Right lobe of liver (tissue), 6 donors: Measurements from ENCODE around the gene BPIFB4. TPM values are rescaled to one million over a fixed set of nuclear protein-coding genes. Genes with fewer than 3 reads are reported as not detected.

Source experiments
- ATAC-seq, 4 donors: fragments of 200-7000 bp; cut with Tn5 transposase; one replicate each; pipeline ENCODE4 v1.9.1; 2020; ENCODE audit warnings: mild to moderate bottlenecking in 4 of 4, moderate library complexity in 4 of 4
- DNase-seq, 3 donors: peaks; one replicate each; pipeline ENCODE4 v3.0.0-alpha.2; 2020
- H3K27ac ChIP-seq, 3 donors: fragments of 200-600 bp; one replicate each; pipeline ENCODE4 v1.8.0; 2022
- H3K27me3 ChIP-seq, 2 donors: fragments of 200-600 bp; one replicate each; pipeline ENCODE4 v1.8.0; 2022
- H3K36me3 ChIP-seq, 4 donors: fragments of 200-600 bp; sonication (generic) in 1 of 4; one replicate each; pipeline versions ENCODE4 v1.5.1 to v1.8.0; 2017 to 2022; ENCODE audit warnings: control low read depth in 1 of 4
- H3K4me1 ChIP-seq, 4 donors: fragments of 200-600 bp; sonication (generic) in 1 of 4; one replicate each; pipeline versions ENCODE4 v1.5.1 to v1.8.0; 2017 to 2022; ENCODE audit warnings: control low read depth in 1 of 4
- H3K4me3 ChIP-seq, 3 donors: fragments of 200-600 bp; one replicate each; pipeline ENCODE4 v1.8.0; 2022
- H3K9me3 ChIP-seq, 4 donors: fragments of 200-600 bp; sonication (generic) in 1 of 4; one replicate each; pipeline versions ENCODE4 v1.5.1 to v1.8.0; 2017 to 2022; ENCODE audit warnings: control low read depth in 1 of 4
- CTCF ChIP-seq, 4 donors: fragments of 200-600 bp in 3 of 4; fragments of 450-650 bp in 1 of 4; IDR thresholded peaks; one replicate each; pipeline versions ENCODE4 v1.5.1 to v1.8.0; 2016 to 2022; ENCODE audit warnings: antibody characterized with exemption in 4 of 4, mild to moderate bottlenecking in 2 of 4
- POLR2A ChIP-seq: fragments of 450-650 bp; IDR thresholded peaks from one replicate; pipeline ENCODE4 v1.6.1; 2017; ENCODE audit warnings: antibody characterized with exemption, mild to moderate bottlenecking
- WGBS: methylation state at CpG from one replicate; pipeline ENCODE4 v1.1.6; 2018; ENCODE audit warnings: low coverage, low lambda C conversion rate; ENCODE audit not compliant: insufficient coverage; ENCODE audit errors: missing lambda C conversion rate; 5-methylcytosine and 5-hydroxymethylcytosine counted together
- intact Hi-C, 2 donors: fragments of 100-400 bp; cut with DNase I; formaldehyde crosslinking; loops; one replicate each; pipeline versions ENCODE4 v1.11.2 to v1.14.1; 2022
- total RNA-seq, 6 experiments: library from RNA; depleted of rRNA in 2 of 6; stranded (reverse); fragments of >200 nt in 2 of 6; fragmentation: NEBNext Ultra II Directional in 3 of 6; extraction: Animal tissue kit (Norgen Biotek cat#: 25700) in 3 of 6; gene quantifications; one replicate each; pipeline versions ENCODE4 v1.1.0 to v1.2.4, GENCODE V29; 2016 to 2023
- donor health status: DM: no; HTN: yes; CAD: no.
- donor health status: DM: no; HTN: no; CAD: no.
- donor health status: DM: no; HTN: no; CAD: no.
- donor health status: DM: no; HTN: yes; CAD: no.
- donor health status: DM: no; HTN: yes; CAD: no.

Gene BPIFB4
- total RNA-seq, 6 experiments from 2014 or later = not detected

- H3K36me3 ChIP-seq = no peaks in the 10 kb centered on the region
- H3K27ac ChIP-seq = no peak overlapping the region
- no peaks in the 10 kb centered on the region for H3K9me3 ChIP-seq
- WGBS = no CpG with 5 or more reads among the region's 1 CpG
- ATAC-seq (no peak), DNase-seq (no peak)
- no peaks in the 10 kb centered on the region for H3K4me1 ChIP-seq
- H3K27me3 ChIP-seq = no peaks in the 10 kb centered on the region
- intact Hi-C loops = no loop called here
- H3K4me3 ChIP-seq = no peak overlapping the region
- no peak for TF ChIP-seq POLR2A
- TF ChIP-seq CTCF (IDR thresholded peaks at IDR 0.05) = no peak
These were observed 16.7 kb upstream of the BPIFB4 start for GRCh38 chr20:33062825-33063149.

- TF ChIP-seq CTCF (IDR thresholded peaks at IDR 0.05) = no peak
- TF ChIP-seq POLR2A = no peak
- no peaks in the 10 kb centered on the region for H3K4me1 ChIP-seq
- WGBS = 67% methylated on average over 1 of the region's 6 CpGs
These were observed 16.2 kb upstream of the BPIFB4 start for GRCh38 chr20:33063271-33063670.

GRCh38 chr20:33064572-33065287, 14.7 kb upstream of the BPIFB4 start:
- Histone ChIP-seq H3K27me3 (no peaks in the 10 kb centered on the region), H3K36me3 (no peaks in the 10 kb centered on the region), H3K4me3 (no peak overlapping the region), H3K9me3 (no peaks in the 10 kb centered on the region), H3K4me1 (no peaks in the 10 kb centered on the region), H3K27ac (no peak overlapping the region)
- no peak for ATAC-seq
- no peak for TF ChIP-seq CTCF (IDR thresholded peaks at IDR 0.05)
- no peak for TF ChIP-seq POLR2A
- intact Hi-C loops = no loop called here
- peak in 1 of 3 donors; percentile 2 for DNase-seq
- 84% methylated on average over 7 of the region's 11 CpGs for WGBS

More at GRCh38 chr20:33063271-33063670, 16.2 kb upstream of the BPIFB4 start:
- H3K9me3 ChIP-seq = no peaks in the 10 kb centered on the region
- H3K36me3 ChIP-seq = no peaks in the 10 kb centered on the region
- H3K27ac ChIP-seq = no peak overlapping the region
- intact Hi-C loops = no loop called here
- no peak overlapping the region for H3K4me3 ChIP-seq
- no peaks in the 10 kb centered on the region for H3K27me3 ChIP-seq
- DNase-seq = no peak
- ATAC-seq = no peak

DNA sequence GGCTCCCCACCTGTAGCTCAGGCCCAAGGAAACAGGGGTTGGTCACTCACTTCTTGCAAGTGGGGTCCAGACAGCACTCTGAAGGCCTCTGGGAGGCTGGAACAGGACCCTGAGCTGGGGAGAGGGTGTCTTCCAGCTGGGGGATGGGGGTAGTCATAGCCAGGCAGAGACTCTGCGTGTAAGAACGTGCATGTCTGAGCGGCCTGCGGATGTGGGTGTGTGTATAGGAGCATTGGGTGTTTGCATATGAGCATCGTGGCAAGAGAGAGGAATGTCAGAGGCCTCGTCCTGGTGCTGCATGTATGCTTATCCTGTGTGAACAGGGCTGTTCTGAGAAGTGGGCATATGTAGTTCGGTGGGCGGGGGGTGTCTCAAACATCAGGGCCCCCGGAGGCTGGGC, 13.7 kb upstream of the BPIFB4 start:
- DNase-seq = no peak

More for the DNA sequence above, 13.7 kb upstream of the BPIFB4 start:
- Histone ChIP-seq H3K4me3 (no peak overlapping the region), H3K36me3 (no peaks in the 10 kb centered on the region), H3K4me1 (no peaks in the 10 kb centered on the region), H3K27me3 (no peaks in the 10 kb centered on the region), H3K9me3 (no peaks in the 10 kb centered on the region), H3K27ac (no peak overlapping the region)
- no peak for ATAC-seq
- intact Hi-C loops = no loop called here
- WGBS = 85% methylated on average over 6 of the region's 9 CpGs
- TF ChIP-seq CTCF (IDR thresholded peaks at IDR 0.05) = no peak
- no peak for TF ChIP-seq POLR2A
